SK-N-SH treated with all-trans-retinoic acid at 6 μM for 48 hours (cell line): ENCODE results near the gene IQCK.

Source experiments
- ARNTL ChIP-seq: fragments of 450-650 bp; formaldehyde crosslinking; IDR thresholded peaks from 2 replicates; pipeline ENCODE4 v1.5.0; 2020; ENCODE audit warnings: low read depth, mild to moderate bottlenecking, moderate library complexity, borderline replicate concordance
- ESRRG ChIP-seq: fragments of 250-450 bp; sonication (Bioruptor Pico); IDR thresholded peaks from 2 replicates; pipeline ENCODE4 v1.6.1; 2021; ENCODE audit warnings: mild to moderate bottlenecking
- OSR1 ChIP-seq: fragments of 250-450 bp; sonication (Bioruptor Pico); IDR thresholded peaks from 2 replicates; pipeline ENCODE4 v1.8.0; 2022; ENCODE audit warnings: moderate library complexity, mild to moderate bottlenecking, inconsistent platforms
- PATZ1 ChIP-seq: fragments of 250-450 bp; sonication (Bioruptor Pico); IDR thresholded peaks from 2 replicates; pipeline ENCODE4 v1.8.0; 2020; ENCODE audit warnings: mild to moderate bottlenecking, moderate library complexity, borderline replicate concordance
- POU6F1 ChIP-seq: fragments of 250-450 bp; sonication (Bioruptor Pico); IDR thresholded peaks from 2 replicates; pipeline ENCODE4 v1.8.0; 2021; ENCODE audit warnings: low read depth, mild to moderate bottlenecking, moderate library complexity, borderline replicate concordance
- SNAI2 ChIP-seq: fragments of 250-450 bp; sonication (Bioruptor Pico); IDR thresholded peaks from 2 replicates; pipeline ENCODE4 v1.5.0; 2020; ENCODE audit warnings: mild to moderate bottlenecking, moderate library complexity
- ZFP3 ChIP-seq: fragments of 250-450 bp; sonication (Bioruptor Pico); IDR thresholded peaks from 2 replicates; pipeline ENCODE4 v1.5.0; 2020; ENCODE audit warnings: mild to moderate bottlenecking, moderate library complexity
- ZFP30 ChIP-seq: fragments of 450-650 bp; formaldehyde crosslinking; IDR thresholded peaks from 2 replicates; pipeline ENCODE4 v1.5.0; 2022; ENCODE audit warnings: mild to moderate bottlenecking, moderate library complexity
- ZNF8 ChIP-seq: fragments of 450-650 bp; formaldehyde crosslinking; IDR thresholded peaks from 2 replicates; pipeline ENCODE4 v1.5.0; 2020; ENCODE audit warnings: mild to moderate bottlenecking, moderate library complexity
- TF ChIP-seq, protein P1 (sequence below): fragments of 250-450 bp; sonication (Bioruptor Pico); IDR thresholded peaks from 2 replicates; pipeline ENCODE4 v1.5.1; 2020; ENCODE audit warnings: low read depth, mild to moderate bottlenecking, moderate library complexity

DNA sequence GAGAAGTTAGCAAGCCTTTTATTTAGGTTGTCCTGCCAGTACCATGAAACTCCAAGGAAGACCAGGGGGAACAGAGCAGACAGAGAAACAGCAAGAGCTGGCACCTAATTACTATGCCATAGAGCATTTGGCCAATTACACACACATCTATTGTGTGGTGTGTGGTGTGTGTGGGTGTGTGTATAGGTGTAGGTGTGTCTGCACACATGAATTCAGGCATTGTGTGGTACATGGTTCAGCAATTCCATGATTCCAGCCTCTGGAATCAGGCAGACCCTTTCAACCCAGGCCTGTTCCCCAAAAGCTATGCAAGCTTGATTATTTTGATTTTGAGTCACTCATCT lies 25.7 kb downstream of the IQCK start:
- TF ChIP-seq ZFP3 (no peak), ZFP30 (CRISPR knock-in tag) (no peak), POU6F1 (CRISPR knock-in tag) (no peak), SNAI2 (CRISPR knock-in tag) (no peak), ZNF8 (CRISPR knock-in tag) (no peak), PATZ1 (no peak), ESRRG (CRISPR knock-in tag) (no peak), ARNTL (CRISPR knock-in tag) (no peak), OSR1 (CRISPR knock-in tag) (no peak)
- TF ChIP-seq, protein P1, sequence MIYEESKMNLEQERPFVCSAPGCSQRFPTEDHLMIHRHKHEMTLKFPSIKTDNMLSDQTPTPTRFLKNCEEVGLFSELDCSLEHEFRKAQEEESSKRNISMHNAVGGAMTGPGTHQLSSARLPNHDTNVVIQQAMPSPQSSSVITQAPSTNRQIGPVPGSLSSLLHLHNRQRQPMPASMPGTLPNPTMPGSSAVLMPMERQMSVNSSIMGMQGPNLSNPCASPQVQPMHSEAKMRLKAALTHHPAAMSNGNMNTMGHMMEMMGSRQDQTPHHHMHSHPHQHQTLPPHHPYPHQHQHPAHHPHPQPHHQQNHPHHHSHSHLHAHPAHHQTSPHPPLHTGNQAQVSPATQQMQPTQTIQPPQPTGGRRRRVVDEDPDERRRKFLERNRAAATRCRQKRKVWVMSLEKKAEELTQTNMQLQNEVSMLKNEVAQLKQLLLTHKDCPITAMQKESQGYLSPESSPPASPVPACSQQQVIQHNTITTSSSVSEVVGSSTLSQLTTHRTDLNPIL (CRISPR knock-in tag), result no peak
